ENCODE measurements around the gene PRKN.

The PRKN gene

DNA sequence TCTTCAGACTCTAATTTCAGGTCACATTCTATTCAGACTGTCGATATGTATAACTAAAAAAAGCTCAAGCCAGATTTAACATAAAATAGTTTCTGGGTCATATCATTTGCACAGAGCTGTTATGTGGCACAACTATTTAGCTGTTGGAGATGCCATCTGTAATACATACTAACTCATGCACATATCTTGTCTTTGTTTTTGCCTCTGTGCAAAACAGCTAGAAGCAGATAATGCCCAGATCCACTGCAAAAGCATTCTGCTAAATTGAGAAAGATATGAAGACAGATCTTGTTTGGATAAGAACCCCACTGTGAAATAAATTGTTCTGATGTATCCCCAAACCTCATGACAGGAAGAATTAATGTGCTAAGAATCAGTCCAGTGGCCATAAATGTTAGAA is 930.9 kb downstream of the PRKN start:
- no peak for DNase-seq (ENCODE audit: low spot score)

DNA sequence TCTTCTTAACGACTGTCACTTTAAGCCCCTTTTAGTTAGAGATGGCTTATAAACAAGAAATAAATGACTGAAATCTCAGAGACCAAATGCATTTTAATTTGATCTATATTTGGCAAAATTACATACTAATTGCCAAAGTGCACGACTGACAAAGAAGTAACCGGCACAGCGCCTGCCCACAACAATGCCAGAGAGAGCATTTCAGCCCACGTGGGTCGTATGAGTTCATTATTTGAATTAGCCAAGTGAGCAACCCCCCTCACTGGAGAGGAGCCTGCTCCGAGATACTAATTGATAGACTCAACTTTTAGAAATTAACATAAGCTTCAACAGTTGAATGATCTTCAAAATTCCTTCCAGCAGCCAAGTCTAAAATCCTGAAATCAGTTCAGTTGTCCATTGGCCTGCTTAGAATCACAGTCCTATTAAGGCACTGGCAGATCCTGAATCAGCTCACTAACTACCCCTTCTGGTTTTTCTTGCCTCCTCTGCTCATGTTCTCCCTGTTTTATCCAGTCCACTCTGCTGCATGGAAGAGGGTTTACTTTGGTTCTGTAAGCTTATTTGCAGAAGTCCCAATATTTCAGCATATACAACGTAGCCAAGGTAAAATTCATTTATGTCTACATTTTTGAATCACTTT is 934.6 kb downstream of the PRKN start:
- DNase-seq (ENCODE audit: low spot score): no peak

- no peak for DNase-seq (ENCODE audit: low spot score)
Measured at GRCh38 chr6:161788531-161788930, 939.0 kb downstream of the PRKN start.

GRCh38 chr6:161772176-161772575 is 955.4 kb downstream of the PRKN start:
- DNase-seq (ENCODE audit: low spot score): no peak

DNA sequence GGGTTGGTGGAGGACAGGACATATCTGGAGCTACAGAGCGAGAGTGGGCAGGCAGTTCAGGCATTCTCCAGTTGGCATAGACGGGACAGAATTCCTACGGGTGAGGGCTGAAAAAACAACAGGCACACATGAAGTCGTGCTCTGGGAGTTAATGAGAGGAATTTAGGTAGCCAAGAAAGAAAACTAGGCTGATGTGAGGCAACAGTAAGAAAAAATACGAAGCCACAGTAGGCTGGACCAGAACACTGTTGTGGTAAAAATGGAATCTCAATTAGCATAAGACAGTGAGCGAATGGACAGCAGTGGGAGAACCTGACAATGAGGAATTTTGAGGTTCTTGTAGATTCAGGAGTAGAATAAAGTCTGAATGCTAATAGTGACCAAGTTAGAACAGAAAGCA is 965.6 kb downstream of the PRKN start:
- DNase-seq (ENCODE audit: low spot score): no peak

DNA sequence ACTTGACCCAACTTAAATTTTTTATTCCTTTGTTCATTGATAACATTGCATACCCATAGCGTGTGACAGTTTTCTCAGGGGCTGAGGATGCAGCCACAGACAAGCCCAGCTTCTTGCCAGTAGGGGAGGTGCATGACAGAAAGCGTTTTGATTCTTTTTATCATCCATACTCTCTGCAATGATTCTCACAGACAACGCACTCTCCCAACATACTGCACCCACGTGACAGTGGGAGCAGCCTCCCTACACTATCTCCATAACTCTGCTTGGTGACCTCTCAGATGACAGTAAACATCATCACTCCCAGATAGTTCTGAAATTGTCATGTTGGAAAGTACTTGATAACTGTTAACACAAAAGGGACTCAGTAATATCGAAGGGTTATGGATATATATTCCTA is 972.5 kb downstream of the PRKN start:
- DNase-seq (ENCODE audit: low spot score): no peak

GRCh38 chr6:161750686-161751085 is 976.9 kb downstream of the PRKN start:
- no peak for DNase-seq (ENCODE audit: low spot score)

DNA sequence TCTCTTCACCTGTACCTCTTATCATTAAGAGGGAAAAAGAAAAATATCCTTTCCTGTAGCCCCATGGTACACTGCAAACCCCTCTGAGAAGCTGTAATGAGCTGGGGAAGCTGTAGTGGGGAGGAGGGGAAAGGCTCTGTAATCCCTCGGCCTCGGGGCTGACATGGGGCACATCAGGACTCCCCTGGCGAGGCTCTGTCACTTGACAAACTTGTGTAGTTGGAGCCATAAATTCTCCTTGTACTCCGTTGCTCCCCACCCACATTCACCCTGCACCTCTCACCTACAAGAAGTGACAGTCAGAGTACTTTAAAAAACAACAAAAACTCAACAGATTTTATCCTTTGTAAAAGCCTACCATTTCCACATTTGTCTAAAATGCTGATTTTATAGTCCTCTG is 978.0 kb downstream of the PRKN start:
- DNase-seq (ENCODE audit: low spot score): no peak

DNA sequence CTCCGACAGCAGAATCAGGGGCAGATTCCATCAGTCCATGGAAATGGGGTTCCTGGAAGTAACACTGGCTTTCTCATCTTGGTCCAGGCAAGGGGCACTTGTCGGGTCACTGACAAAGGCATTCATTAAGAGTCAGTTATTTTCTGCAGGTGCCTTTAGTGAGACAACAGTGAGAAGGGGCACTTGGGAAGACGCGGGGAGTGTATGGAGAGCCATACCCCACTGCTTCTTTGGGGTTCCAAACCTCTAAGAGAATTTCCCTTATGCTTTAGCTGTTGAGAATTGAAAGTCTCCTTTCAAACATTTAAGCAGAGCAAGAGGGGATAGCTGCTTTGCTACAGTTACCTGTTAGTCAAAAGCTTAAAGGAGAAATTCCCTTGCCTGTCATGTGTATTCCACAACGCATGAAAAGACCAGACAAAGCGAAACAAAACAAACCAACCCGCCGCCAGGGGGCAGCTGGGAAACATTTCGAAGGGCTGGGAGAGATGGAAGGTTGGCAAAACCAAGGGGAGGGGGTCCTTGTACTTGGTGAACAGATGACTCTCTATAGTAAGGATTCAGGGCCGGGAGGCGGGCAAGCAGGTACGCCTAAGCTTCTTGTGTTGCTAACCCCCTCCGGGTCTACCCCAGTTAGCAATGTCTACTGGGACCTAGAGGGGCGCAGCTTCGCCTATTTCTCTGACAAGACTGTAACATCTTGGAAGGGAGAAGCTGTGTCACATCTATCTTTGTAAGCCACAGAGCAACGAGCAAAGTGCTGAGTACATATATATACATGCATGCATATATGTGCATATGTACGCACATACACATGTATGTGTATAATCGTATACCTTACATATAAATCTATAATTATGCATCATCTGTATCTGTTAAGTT is 978.8 kb downstream of the PRKN start:
- no peak for DNase-seq (ENCODE audit: low spot score)

DNA sequence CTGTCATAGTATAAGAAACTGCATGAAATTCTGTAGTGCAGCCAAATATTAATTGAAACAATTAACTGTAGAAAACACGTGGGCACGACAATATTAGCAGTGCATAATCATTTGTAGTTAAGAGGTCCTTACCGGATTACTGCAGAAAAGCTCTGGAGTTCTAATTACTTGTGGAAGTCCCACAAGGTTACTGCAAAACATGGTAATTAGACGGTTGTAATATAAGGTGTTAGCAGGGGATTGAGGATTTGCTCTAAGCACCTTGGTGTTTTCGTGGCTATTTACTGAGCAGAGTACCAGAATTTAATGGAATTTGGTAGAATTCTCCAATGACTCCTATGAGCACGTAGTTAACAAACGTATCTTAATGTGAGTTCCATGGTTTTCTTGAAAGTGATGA is 980.1 kb downstream of the PRKN start:
- DNase-seq (ENCODE audit: low spot score): no peak

DNA sequence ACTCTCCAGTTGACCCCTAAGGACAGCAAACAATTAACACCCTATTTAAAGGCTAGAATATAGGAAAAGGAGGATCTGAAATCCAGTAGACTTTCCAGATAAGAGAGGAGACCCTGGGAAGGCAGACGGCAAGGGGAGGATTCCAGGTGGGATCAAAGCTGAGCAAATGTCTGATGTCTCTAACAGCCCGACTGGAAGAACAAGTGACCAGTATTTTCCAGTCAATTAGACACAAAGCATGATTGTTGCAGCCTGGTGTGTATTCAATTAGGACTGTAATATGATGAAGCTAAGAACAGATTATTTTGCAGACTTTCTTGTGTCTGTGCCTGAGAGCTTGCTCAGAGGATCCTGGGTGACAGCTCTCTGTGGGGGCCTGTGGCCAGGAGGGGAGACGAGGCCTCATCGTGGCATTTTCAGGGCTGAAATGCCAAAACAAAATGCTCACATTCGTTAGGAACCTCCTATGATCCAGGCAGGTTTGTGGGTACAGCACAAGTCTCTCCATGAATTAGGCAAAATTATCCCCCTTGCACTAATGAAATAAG is 981.9 kb downstream of the PRKN start:
- DNase-seq (ENCODE audit: low spot score): no peak

GRCh38 chr6:161745128-161745527 is 982.4 kb downstream of the PRKN start:
- no peak for DNase-seq (ENCODE audit: low spot score)

GRCh38 chr6:161744211-161745067 is 983.1 kb downstream of the PRKN start:
- no peak for DNase-seq (ENCODE audit: low spot score)

- DNase-seq (ENCODE audit: low spot score): no peak
Measured at GRCh38 chr6:161743509-161744178, 983.9 kb downstream of the PRKN start.

GRCh38 chr6:161740486-161740885 is 987.1 kb downstream of the PRKN start:
- no peak for DNase-seq (ENCODE audit: low spot score)

DNA sequence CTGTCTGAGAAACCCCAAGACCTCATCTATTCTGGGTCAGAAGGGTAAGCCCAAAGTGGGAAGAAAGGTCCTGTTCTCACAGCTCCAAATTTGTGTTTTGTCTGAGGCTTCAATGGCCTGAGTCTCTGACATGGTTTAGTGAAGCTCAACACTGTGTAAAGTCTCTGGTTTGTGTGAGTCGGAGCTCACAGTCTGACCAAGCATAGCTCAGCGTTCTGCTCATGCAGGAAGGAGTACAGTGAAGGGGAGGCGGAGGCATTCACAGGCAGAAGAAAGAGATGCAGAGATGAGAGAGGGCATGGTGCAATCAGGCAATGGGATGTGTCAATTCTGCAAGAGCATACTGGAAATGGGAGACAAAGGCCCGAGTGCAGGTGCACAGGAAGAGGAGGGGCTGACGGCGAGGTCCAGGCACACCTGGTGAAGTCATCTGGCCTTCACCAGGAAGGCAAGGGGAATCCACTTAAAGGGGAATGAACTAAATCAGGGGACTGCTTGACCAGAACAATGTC is 990.7 kb downstream of the PRKN start:
- no peak for DNase-seq (ENCODE audit: low spot score)

DNA sequence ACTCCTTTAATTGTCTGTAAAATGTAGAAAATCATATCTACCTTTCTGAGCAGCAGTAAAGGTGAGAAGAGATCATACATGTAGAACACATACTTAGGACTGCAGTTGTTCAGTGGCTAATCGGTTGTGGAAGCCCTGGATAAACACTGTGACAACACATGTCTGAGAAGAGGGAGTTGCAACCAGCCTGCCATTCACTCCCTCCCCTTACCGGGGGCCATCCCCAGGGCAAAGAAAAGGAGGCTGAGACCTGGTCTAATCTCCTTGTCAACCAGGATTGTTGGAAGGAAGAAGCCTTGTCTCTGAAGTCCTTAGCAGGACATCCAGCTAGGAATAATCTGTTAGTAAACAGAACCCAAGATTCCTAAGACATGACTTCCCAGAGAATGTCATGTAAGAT is 991.2 kb downstream of the PRKN start:
- no peak for DNase-seq (ENCODE audit: low spot score)

DNA sequence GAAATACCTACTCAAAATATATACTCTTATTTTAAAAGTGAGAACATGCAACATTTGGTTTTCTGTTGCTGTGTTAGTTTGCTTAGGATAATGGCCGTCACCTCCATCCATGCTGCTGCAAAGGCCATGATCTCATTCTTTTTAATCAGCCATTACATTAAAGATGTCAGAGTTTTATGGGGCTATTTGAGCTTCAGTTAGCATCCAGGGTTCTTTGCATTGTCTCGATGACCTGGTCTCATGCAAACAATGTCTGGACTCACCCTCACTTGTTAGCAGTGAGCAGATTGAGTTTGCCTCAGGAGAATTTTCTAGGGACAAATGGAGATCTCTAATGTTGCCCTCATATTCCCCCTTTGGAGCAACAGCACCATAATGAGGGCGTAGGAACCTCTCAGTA is 995.0 kb downstream of the PRKN start:
- no peak for DNase-seq (ENCODE audit: low spot score)

- no peak for DNase-seq (ENCODE audit: low spot score)
Measured at GRCh38 chr6:161727083-161727833, 1000.3 kb downstream of the PRKN start.

GRCh38 chr6:161722394-161722793 is 1005.2 kb downstream of the PRKN start:
- DNase-seq (ENCODE audit: low spot score): no peak

DNA sequence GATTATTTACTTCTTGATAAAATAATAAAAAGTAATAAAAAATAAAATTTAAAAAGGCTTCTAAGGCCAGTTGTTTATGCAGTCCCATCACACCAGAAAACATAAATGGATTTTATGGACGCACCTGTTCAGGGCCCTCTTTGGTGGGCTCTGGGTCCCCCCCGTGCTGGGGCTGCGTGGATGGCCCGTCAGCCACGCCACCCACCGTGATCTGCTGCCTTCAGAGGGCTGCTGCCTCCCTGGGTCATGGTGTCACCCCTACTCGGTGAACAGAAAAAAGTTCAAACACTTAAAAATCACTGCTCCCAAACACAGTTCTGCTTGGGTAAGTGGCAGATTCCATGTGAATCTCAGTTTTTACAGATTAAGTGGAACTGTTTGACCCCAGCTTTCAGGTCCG is 1006.1 kb downstream of the PRKN start:
- DNase-seq (ENCODE audit: low spot score): no peak
